WTC11 (cell line): ENCODE data around the gene TTLL3. TPM values are rescaled to one million over a fixed set of nuclear protein-coding genes. Genes with fewer than 3 reads are reported as not detected.

Source experiments
- ATAC-seq: fragments of 200-7000 bp; cut with Tn5 transposase; 2 replicates; pipeline ENCODE4 v1.10.0; 2021; ENCODE audit warnings: mild to moderate bottlenecking, moderate library complexity
- CTCF ChIA-PET: fragments of 300-600 bp; sonication (Branson Sonifier 250); formaldehyde crosslinking; loops from one replicate; lab custom pipeline; 2021; ENCODE audit warnings: antibody characterized with exemption; lab: Charles Lee
- POLR2A ChIA-PET: fragments of 350-600 bp; sonication (Branson Sonifier 250); formaldehyde crosslinking; loops from one replicate; lab custom pipeline; 2021; ENCODE audit warnings: antibody characterized with exemption; lab: Charles Lee
- DNase-seq: peaks from one replicate; pipeline ENCODE4 v3.0.0; 2021; ENCODE audit warnings: low spot score
- H3K27ac Mint-ChIP-seq: 2 replicates; pipeline ENCODE4 v1.8.0; 2021; ENCODE audit warnings: mixed read lengths
- H3K27me3 Mint-ChIP-seq: 2 replicates; pipeline ENCODE4 v1.8.0; 2021; ENCODE audit warnings: low read depth, mild to moderate bottlenecking, moderate library complexity, mixed read lengths
- H3K36me3 Mint-ChIP-seq: 2 replicates; pipeline ENCODE4 v1.8.0; 2021; ENCODE audit warnings: mixed read lengths
- H3K4me1 Mint-ChIP-seq: 2 replicates; pipeline ENCODE4 v1.8.0; 2022; ENCODE audit warnings: mixed read lengths
- H3K4me3 Mint-ChIP-seq: 2 replicates; pipeline ENCODE4 v1.8.0; 2021; ENCODE audit warnings: mild to moderate bottlenecking, moderate library complexity, mixed read lengths
- H3K9me3 Mint-ChIP-seq: 2 replicates; pipeline ENCODE4 v1.8.0; 2021; ENCODE audit warnings: mixed read lengths
- AR ChIP-seq: fragments of 250-450 bp; sonication (Bioruptor Pico); IDR thresholded peaks from 2 replicates; pipeline ENCODE4 v1.9.0; 2021; ENCODE audit warnings: mild to moderate bottlenecking
- CREB1 ChIP-seq: sonication (generic); formaldehyde crosslinking; IDR thresholded peaks from 2 replicates; pipeline ENCODE4 v1.8.0; 2023; ENCODE audit warnings: mild to moderate bottlenecking, missing genetic modification reagents
- E2F1 ChIP-seq: sonication (generic); formaldehyde crosslinking; IDR thresholded peaks from 2 replicates; pipeline ENCODE4 v1.8.0; 2022; ENCODE audit warnings: mild to moderate bottlenecking, missing genetic modification reagents
- ELF4 ChIP-seq: sonication (generic); formaldehyde crosslinking; IDR thresholded peaks from 2 replicates; pipeline ENCODE4 v1.8.1; 2022; ENCODE audit warnings: low read depth, mild to moderate bottlenecking, moderate library complexity, missing genetic modification reagents
- ESRRA ChIP-seq: sonication (generic); formaldehyde crosslinking; IDR thresholded peaks from 2 replicates; pipeline ENCODE4 v1.8.1; 2022; ENCODE audit warnings: mild to moderate bottlenecking, missing genetic modification reagents, borderline replicate concordance
- GRHL2 ChIP-seq: fragments of 250-450 bp; sonication (Bioruptor Pico); IDR thresholded peaks from 2 replicates; pipeline ENCODE4 v1.8.0; 2022; ENCODE audit warnings: mild to moderate bottlenecking, moderate library complexity; ENCODE audit not compliant: insufficient replicate concordance, severe bottlenecking
- JAZF1 ChIP-seq: fragments of 250-450 bp; sonication (Bioruptor Pico); IDR thresholded peaks from 2 replicates; pipeline ENCODE4 v1.9.0; 2021; ENCODE audit warnings: moderate library complexity, mild to moderate bottlenecking, inconsistent platforms
- JUN ChIP-seq: sonication (generic); formaldehyde crosslinking; IDR thresholded peaks from 2 replicates; pipeline ENCODE4 v1.8.0; 2023; ENCODE audit warnings: mild to moderate bottlenecking, missing genetic modification reagents
- OVOL2 ChIP-seq: fragments of 250-450 bp; sonication (Bioruptor Pico); IDR thresholded peaks from 2 replicates; pipeline ENCODE4 v1.9.0; 2021; ENCODE audit warnings: mild to moderate bottlenecking, borderline replicate concordance
- ZNF219 ChIP-seq: sonication (generic); formaldehyde crosslinking; IDR thresholded peaks from 2 replicates; pipeline ENCODE4 v1.8.0; 2023; ENCODE audit warnings: missing genetic modification reagents, mild to moderate bottlenecking, borderline replicate concordance
- ZNF532 ChIP-seq: fragments of 250-450 bp; sonication (Bioruptor Pico); IDR thresholded peaks from 2 replicates; pipeline ENCODE4 v1.9.0; 2021; ENCODE audit warnings: mild to moderate bottlenecking, borderline replicate concordance
- total RNA-seq: library from RNA; stranded (reverse); gene quantifications from 3 replicates; pipeline ENCODE4 v1.2.3, GENCODE V29; 2021
- TF ChIP-seq, protein P1 (sequence below): sonication (generic); formaldehyde crosslinking; IDR thresholded peaks from 2 replicates; pipeline ENCODE4 v1.8.0; 2023; ENCODE audit warnings: missing genetic modification reagents, mild to moderate bottlenecking, borderline replicate concordance
- TF ChIP-seq, protein P2 (sequence below): sonication (generic); formaldehyde crosslinking; IDR thresholded peaks from 2 replicates; pipeline ENCODE4 v1.8.0; 2023; ENCODE audit warnings: mild to moderate bottlenecking, missing genetic modification reagents
- TF ChIP-seq, protein P3 (sequence below): sonication (generic); formaldehyde crosslinking; IDR thresholded peaks from 2 replicates; pipeline ENCODE4 v1.8.0; 2022; ENCODE audit warnings: missing genetic modification reagents
- TF ChIP-seq, protein P4 (sequence below): sonication (generic); formaldehyde crosslinking; IDR thresholded peaks from 2 replicates; pipeline ENCODE4 v1.8.1; 2023; ENCODE audit warnings: mild to moderate bottlenecking, missing genetic modification reagents, moderate library complexity

Gene TTLL3
- total RNA-seq, 1 experiment from 2014 or later, result 14.7 TPM

GRCh38 chr3:9804996-9805395 lies 5.1 kb upstream of the TTLL3 start (continued):
- TF ChIP-seq, protein P1, sequence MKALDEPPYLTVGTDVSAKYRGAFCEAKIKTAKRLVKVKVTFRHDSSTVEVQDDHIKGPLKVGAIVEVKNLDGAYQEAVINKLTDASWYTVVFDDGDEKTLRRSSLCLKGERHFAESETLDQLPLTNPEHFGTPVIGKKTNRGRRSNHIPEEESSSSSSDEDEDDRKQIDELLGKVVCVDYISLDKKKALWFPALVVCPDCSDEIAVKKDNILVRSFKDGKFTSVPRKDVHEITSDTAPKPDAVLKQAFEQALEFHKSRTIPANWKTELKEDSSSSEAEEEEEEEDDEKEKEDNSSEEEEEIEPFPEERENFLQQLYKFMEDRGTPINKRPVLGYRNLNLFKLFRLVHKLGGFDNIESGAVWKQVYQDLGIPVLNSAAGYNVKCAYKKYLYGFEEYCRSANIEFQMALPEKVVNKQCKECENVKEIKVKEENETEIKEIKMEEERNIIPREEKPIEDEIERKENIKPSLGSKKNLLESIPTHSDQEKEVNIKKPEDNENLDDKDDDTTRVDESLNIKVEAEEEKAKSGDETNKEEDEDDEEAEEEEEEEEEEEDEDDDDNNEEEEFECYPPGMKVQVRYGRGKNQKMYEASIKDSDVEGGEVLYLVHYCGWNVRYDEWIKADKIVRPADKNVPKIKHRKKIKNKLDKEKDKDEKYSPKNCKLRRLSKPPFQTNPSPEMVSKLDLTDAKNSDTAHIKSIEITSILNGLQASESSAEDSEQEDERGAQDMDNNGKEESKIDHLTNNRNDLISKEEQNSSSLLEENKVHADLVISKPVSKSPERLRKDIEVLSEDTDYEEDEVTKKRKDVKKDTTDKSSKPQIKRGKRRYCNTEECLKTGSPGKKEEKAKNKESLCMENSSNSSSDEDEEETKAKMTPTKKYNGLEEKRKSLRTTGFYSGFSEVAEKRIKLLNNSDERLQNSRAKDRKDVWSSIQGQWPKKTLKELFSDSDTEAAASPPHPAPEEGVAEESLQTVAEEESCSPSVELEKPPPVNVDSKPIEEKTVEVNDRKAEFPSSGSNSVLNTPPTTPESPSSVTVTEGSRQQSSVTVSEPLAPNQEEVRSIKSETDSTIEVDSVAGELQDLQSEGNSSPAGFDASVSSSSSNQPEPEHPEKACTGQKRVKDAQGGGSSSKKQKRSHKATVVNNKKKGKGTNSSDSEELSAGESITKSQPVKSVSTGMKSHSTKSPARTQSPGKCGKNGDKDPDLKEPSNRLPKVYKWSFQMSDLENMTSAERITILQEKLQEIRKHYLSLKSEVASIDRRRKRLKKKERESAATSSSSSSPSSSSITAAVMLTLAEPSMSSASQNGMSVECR (CRISPR knock-in tag), result no peak
- TF ChIP-seq JAZF1 (CRISPR knock-in tag) (no peak), OVOL2 (CRISPR knock-in tag) (no peak)

- no peak for ATAC-seq
- H3K27me3 Mint-ChIP-seq, result peaks cover 9% of the 10 kb centered on the region
- H3K9me3 Mint-ChIP-seq, result no peaks in the 10 kb centered on the region
- DNase-seq, result no peak
- no peak overlapping the region for H3K27ac Mint-ChIP-seq
- H3K4me1 Mint-ChIP-seq, result peaks cover 20% of the 10 kb centered on the region
- peaks cover 36% of the 10 kb centered on the region for H3K36me3 Mint-ChIP-seq
- ChIA-PET POLR2A (no interaction called here), CTCF (no interaction called here)
- no peak overlapping the region for H3K4me3 Mint-ChIP-seq
- TF ChIP-seq, protein P2, sequence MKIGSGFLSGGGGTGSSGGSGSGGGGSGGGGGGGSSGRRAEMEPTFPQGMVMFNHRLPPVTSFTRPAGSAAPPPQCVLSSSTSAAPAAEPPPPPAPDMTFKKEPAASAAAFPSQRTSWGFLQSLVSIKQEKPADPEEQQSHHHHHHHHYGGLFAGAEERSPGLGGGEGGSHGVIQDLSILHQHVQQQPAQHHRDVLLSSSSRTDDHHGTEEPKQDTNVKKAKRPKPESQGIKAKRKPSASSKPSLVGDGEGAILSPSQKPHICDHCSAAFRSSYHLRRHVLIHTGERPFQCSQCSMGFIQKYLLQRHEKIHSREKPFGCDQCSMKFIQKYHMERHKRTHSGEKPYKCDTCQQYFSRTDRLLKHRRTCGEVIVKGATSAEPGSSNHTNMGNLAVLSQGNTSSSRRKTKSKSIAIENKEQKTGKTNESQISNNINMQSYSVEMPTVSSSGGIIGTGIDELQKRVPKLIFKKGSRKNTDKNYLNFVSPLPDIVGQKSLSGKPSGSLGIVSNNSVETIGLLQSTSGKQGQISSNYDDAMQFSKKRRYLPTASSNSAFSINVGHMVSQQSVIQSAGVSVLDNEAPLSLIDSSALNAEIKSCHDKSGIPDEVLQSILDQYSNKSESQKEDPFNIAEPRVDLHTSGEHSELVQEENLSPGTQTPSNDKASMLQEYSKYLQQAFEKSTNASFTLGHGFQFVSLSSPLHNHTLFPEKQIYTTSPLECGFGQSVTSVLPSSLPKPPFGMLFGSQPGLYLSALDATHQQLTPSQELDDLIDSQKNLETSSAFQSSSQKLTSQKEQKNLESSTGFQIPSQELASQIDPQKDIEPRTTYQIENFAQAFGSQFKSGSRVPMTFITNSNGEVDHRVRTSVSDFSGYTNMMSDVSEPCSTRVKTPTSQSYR (CRISPR knock-in tag), result no peak
- TF ChIP-seq, protein P3, sequence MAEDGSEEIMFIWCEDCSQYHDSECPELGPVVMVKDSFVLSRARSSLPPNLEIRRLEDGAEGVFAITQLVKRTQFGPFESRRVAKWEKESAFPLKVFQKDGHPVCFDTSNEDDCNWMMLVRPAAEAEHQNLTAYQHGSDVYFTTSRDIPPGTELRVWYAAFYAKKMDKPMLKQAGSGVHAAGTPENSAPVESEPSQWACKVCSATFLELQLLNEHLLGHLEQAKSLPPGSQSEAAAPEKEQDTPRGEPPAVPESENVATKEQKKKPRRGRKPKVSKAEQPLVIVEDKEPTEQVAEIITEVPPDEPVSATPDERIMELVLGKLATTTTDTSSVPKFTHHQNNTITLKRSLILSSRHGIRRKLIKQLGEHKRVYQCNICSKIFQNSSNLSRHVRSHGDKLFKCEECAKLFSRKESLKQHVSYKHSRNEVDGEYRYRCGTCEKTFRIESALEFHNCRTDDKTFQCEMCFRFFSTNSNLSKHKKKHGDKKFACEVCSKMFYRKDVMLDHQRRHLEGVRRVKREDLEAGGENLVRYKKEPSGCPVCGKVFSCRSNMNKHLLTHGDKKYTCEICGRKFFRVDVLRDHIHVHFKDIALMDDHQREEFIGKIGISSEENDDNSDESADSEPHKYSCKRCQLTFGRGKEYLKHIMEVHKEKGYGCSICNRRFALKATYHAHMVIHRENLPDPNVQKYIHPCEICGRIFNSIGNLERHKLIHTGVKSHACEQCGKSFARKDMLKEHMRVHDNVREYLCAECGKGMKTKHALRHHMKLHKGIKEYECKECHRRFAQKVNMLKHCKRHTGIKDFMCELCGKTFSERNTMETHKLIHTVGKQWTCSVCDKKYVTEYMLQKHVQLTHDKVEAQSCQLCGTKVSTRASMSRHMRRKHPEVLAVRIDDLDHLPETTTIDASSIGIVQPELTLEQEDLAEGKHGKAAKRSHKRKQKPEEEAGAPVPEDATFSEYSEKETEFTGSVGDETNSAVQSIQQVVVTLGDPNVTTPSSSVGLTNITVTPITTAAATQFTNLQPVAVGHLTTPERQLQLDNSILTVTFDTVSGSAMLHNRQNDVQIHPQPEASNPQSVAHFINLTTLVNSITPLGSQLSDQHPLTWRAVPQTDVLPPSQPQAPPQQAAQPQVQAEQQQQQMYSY (CRISPR knock-in tag), result no peak
- TF ChIP-seq AR (CRISPR knock-in tag) (no peak), GRHL2 (CRISPR knock-in tag) (no peak), ESRRA (CRISPR knock-in tag) (no peak), ZNF219 (CRISPR knock-in tag) (no peak), JAZF1 (CRISPR knock-in tag) (no peak), CREB1 (CRISPR knock-in tag) (no peak), ZNF532 (CRISPR knock-in tag) (no peak), ELF4 (no peak), E2F1 (CRISPR knock-in tag) (no peak), JUN (CRISPR knock-in tag) (no peak)
- TF ChIP-seq, protein P4, sequence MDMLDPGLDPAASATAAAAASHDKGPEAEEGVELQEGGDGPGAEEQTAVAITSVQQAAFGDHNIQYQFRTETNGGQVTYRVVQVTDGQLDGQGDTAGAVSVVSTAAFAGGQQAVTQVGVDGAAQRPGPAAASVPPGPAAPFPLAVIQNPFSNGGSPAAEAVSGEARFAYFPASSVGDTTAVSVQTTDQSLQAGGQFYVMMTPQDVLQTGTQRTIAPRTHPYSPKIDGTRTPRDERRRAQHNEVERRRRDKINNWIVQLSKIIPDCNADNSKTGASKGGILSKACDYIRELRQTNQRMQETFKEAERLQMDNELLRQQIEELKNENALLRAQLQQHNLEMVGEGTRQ (CRISPR knock-in tag), result no peak
Observed at GRCh38 chr3:9806137-9806536, 3.9 kb upstream of the TTLL3 start.
